Left ventricle myocardium inferior (tissue), 1 donor: ENCODE data around the gene TNS3. TPM values are rescaled to one million over a fixed set of nuclear protein-coding genes. Genes with fewer than 3 reads are reported as not detected.
A peak's percentile ranks its signal among the peaks of the same experiment; 100 is the strongest.

Experiments
- DNase-seq: peaks from one replicate; pipeline ENCODE4 v3.0.0-alpha.2; 2020
- H3K27ac ChIP-seq: fragments of 200-600 bp; replicated peaks from 2 replicates; pipeline ENCODE4 v1.8.0; 2021
- H3K27me3 ChIP-seq: fragments of 200-600 bp; 2 replicates; pipeline ENCODE4 v1.8.0; 2021; ENCODE audit warnings: low read depth
- H3K36me3 ChIP-seq: fragments of 200-600 bp; 2 replicates; pipeline ENCODE4 v1.8.0; 2021
- H3K4me1 ChIP-seq: fragments of 200-600 bp; 2 replicates; pipeline ENCODE4 v1.8.0; 2021
- H3K4me3 ChIP-seq: fragments of 200-600 bp; 2 replicates; pipeline ENCODE4 v1.8.0; 2021; ENCODE audit warnings: mild to moderate bottlenecking, moderate library complexity
- H3K9me3 ChIP-seq: fragments of 200-600 bp; replicated peaks from 2 replicates; pipeline ENCODE4 v1.8.0; 2021
- CTCF ChIP-seq: fragments of 200-600 bp; IDR thresholded peaks from 2 replicates; pipeline ENCODE4 v1.8.0; 2021; ENCODE audit warnings: antibody characterized with exemption, mild to moderate bottlenecking, borderline replicate concordance
- intact Hi-C: fragments of 100-400 bp; cut with micrococcal nuclease; formaldehyde crosslinking; loops from one replicate; pipeline ENCODE4 v1.11.0; 2022
- total RNA-seq: library from RNA; stranded (reverse); fragmentation: NEBNext Ultra II Directional; extraction: Animal tissue kit (Norgen Biotek cat#: 25700); gene quantifications from one replicate; pipeline ENCODE4 v1.2.1, GENCODE V29; 2021
- donor health status: DM: no; HTN: yes; CAD: no; lungs with severe emphysema.

TNS3 gene
- total RNA-seq, 1 donor from 2014 or later: 40.6 TPM

- Histone ChIP-seq H3K4me3 (no peak overlapping the region), H3K36me3 (no peaks in the 10 kb centered on the region), H3K27ac (no peak overlapping the region), H3K9me3 (peaks cover 9% of the 10 kb centered on the region), H3K27me3 (no peaks in the 10 kb centered on the region), H3K4me1 (peaks cover 23% of the 10 kb centered on the region)
- no peak for TF ChIP-seq CTCF
- DNase-seq: no peak
- intact Hi-C loops: no loop called here
These were observed 332.6 kb downstream of the TNS3 start for GRCh38 chr7:47249361-47249760.

GRCh38 chr7:47248797-47249196, 333.1 kb downstream of the TNS3 start:
- no peak for DNase-seq
- no peak overlapping the region for H3K4me3 ChIP-seq
- TF ChIP-seq CTCF: no peak
- intact Hi-C loops: no loop called here
- peak overlapping the region; percentile 25 for H3K27ac ChIP-seq
- H3K4me1 ChIP-seq: peaks cover 18% of the 10 kb centered on the region
- peaks cover 9% of the 10 kb centered on the region for H3K9me3 ChIP-seq
- H3K27me3 ChIP-seq: no peaks in the 10 kb centered on the region
- no peaks in the 10 kb centered on the region for H3K36me3 ChIP-seq

- Histone ChIP-seq H3K27ac (no peak overlapping the region), H3K4me1 (peaks cover 11% of the 10 kb centered on the region), H3K36me3 (no peaks in the 10 kb centered on the region), H3K9me3 (peaks cover 9% of the 10 kb centered on the region), H3K27me3 (no peaks in the 10 kb centered on the region), H3K4me3 (no peak overlapping the region)
- intact Hi-C loops: no loop called here
- TF ChIP-seq CTCF: no peak
- no peak for DNase-seq
These were observed 334.8 kb downstream of the TNS3 start for GRCh38 chr7:47247132-47247531.

GRCh38 chr7:47244692-47245091, 337.2 kb downstream of the TNS3 start:
- Histone ChIP-seq H3K4me3 (no peak overlapping the region), H3K27me3 (no peaks in the 10 kb centered on the region), H3K4me1 (peaks cover 27% of the 10 kb centered on the region), H3K9me3 (peaks cover 3% of the 10 kb centered on the region), H3K36me3 (no peaks in the 10 kb centered on the region), H3K27ac (no peak overlapping the region)
- no peak for TF ChIP-seq CTCF
- intact Hi-C loops: no loop called here
- no peak for DNase-seq

GRCh38 chr7:47241112-47242065, 340.5 kb downstream of the TNS3 start:
- Histone ChIP-seq H3K27ac (peak overlapping the region; percentile 65), H3K9me3 (no peaks in the 10 kb centered on the region), H3K4me3 (no peak overlapping the region), H3K36me3 (no peaks in the 10 kb centered on the region), H3K27me3 (no peaks in the 10 kb centered on the region), H3K4me1 (peaks cover 26% of the 10 kb centered on the region)
- no peak for DNase-seq
- no peak for TF ChIP-seq CTCF
- intact Hi-C loops: no loop called here
